ENCODE results near the gene PROS1.

Gene PROS1

DNA sequence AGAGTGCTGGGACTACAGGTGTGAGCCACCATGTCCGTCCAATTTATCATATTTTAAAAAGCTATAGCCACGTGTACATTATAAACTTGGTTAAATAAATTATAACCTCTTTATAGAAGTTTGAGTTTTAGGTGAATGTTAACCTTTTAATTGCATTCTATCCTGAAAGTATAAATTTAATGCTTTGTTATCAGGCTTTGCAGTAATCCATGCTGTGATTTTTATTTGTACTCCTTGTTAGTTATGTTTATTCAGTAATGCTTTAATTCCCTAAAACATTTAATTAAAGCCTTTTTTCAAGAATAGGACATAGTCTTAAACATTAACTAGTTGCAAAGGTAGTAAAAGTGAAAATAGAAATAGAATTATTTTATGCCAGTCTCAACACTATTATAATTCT lies 17.9 kb upstream of the PROS1 start:
- no peak for ATAC-seq
- TF ChIP-seq SNAI2 (CRISPR knock-in tag; IDR thresholded peaks at IDR 0.05) (no peak), RARB (CRISPR knock-in tag; IDR thresholded peaks at IDR 0.05) (no peak), ZFP30 (CRISPR knock-in tag; IDR thresholded peaks at IDR 0.05) (no peak), CSDC2 (CRISPR knock-in tag; IDR thresholded peaks at IDR 0.05) (no peak), ARNTL (CRISPR knock-in tag; IDR thresholded peaks at IDR 0.05; ENCODE audit: borderline replicate concordance, low read depth) (no peak), ZNF8 (CRISPR knock-in tag; IDR thresholded peaks at IDR 0.05) (no peak), BACH2 (CRISPR knock-in tag; IDR thresholded peaks at IDR 0.05; ENCODE audit: borderline replicate concordance) (no peak), TOX (CRISPR knock-in tag; IDR thresholded peaks at IDR 0.05; ENCODE audit: borderline replicate concordance) (no peak), ZNF70 (CRISPR knock-in tag; IDR thresholded peaks at IDR 0.05) (no peak), TCF4 (CRISPR knock-in tag; IDR thresholded peaks at IDR 0.05; ENCODE audit: borderline replicate concordance) (no peak), ZNF565 (CRISPR knock-in tag; conservative IDR thresholded peaks at IDR 0.05; ENCODE audit: low read depth) (no peak), ESRRG (CRISPR knock-in tag; IDR thresholded peaks at IDR 0.05) (no peak), GLIS3 (CRISPR knock-in tag; IDR thresholded peaks at IDR 0.05) (no peak), PATZ1 (CRISPR knock-in tag; IDR thresholded peaks at IDR 0.05; ENCODE audit: borderline replicate concordance) (no peak)
- TF ChIP-seq, protein P1, sequence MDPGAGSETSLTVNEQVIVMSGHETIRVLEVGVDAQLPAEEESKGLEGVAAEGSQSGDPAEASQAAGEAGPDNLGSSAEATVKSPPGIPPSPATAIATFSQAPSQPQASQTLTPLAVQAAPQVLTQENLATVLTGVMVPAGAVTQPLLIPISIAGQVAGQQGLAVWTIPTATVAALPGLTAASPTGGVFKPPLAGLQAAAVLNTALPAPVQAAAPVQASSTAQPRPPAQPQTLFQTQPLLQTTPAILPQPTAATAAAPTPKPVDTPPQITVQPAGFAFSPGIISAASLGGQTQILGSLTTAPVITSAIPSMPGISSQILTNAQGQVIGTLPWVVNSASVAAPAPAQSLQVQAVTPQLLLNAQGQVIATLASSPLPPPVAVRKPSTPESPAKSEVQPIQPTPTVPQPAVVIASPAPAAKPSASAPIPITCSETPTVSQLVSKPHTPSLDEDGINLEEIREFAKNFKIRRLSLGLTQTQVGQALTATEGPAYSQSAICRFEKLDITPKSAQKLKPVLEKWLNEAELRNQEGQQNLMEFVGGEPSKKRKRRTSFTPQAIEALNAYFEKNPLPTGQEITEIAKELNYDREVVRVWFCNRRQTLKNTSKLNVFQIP (CRISPR knock-in tag; IDR thresholded peaks at IDR 0.05; ENCODE audit: borderline replicate concordance, low read depth) = no peak
- TF ChIP-seq, protein P2, sequence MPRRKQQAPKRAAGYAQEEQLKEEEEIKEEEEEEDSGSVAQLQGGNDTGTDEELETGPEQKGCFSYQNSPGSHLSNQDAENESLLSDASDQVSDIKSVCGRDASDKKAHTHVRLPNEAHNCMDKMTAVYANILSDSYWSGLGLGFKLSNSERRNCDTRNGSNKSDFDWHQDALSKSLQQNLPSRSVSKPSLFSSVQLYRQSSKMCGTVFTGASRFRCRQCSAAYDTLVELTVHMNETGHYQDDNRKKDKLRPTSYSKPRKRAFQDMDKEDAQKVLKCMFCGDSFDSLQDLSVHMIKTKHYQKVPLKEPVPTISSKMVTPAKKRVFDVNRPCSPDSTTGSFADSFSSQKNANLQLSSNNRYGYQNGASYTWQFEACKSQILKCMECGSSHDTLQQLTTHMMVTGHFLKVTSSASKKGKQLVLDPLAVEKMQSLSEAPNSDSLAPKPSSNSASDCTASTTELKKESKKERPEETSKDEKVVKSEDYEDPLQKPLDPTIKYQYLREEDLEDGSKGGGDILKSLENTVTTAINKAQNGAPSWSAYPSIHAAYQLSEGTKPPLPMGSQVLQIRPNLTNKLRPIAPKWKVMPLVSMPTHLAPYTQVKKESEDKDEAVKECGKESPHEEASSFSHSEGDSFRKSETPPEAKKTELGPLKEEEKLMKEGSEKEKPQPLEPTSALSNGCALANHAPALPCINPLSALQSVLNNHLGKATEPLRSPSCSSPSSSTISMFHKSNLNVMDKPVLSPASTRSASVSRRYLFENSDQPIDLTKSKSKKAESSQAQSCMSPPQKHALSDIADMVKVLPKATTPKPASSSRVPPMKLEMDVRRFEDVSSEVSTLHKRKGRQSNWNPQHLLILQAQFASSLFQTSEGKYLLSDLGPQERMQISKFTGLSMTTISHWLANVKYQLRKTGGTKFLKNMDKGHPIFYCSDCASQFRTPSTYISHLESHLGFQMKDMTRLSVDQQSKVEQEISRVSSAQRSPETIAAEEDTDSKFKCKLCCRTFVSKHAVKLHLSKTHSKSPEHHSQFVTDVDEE (CRISPR knock-in tag; IDR thresholded peaks at IDR 0.05) = no peak

DNA sequence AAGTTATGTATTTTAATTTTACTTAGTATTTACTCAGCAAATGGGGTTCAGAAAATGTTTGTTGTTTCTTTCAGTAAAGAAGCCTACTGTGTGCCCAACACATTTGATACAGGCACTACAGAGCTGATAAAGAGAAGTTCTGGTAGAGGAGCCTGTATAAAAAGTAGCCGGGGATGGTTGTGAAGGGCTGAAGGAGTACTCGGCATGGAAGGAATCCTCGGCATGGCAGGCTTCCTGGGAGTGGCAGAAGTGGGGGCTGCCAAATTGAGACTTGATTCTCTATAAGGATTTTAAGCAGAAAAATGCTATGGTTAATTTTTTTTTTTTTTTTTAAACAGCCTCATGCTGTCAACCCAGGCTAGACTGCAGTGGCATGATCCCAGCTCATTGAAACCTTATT lies 15.5 kb upstream of the PROS1 start:
- TF ChIP-seq ISL1 (CRISPR knock-in tag; IDR thresholded peaks at IDR 0.05) (no peak), PATZ1 (CRISPR knock-in tag; IDR thresholded peaks at IDR 0.05; ENCODE audit: borderline replicate concordance) (no peak), PPARA (CRISPR knock-in tag; IDR thresholded peaks at IDR 0.05; ENCODE audit: borderline replicate concordance) (no peak), CREB5 (CRISPR knock-in tag; IDR thresholded peaks at IDR 0.05; ENCODE audit: low read depth) (no peak), ZFP3 (CRISPR knock-in tag; IDR thresholded peaks at IDR 0.05) (no peak), RARB (CRISPR knock-in tag; IDR thresholded peaks at IDR 0.05) (no peak), ESRRG (CRISPR knock-in tag; IDR thresholded peaks at IDR 0.05) (no peak), ZNF8 (CRISPR knock-in tag; IDR thresholded peaks at IDR 0.05) (no peak), TOX (CRISPR knock-in tag; IDR thresholded peaks at IDR 0.05; ENCODE audit: borderline replicate concordance) (no peak), BACH2 (CRISPR knock-in tag; IDR thresholded peaks at IDR 0.05; ENCODE audit: borderline replicate concordance) (no peak), ZNF565 (CRISPR knock-in tag; conservative IDR thresholded peaks at IDR 0.05; ENCODE audit: low read depth) (no peak), GLIS3 (CRISPR knock-in tag; IDR thresholded peaks at IDR 0.05) (no peak)
- TF ChIP-seq, protein P2 (CRISPR knock-in tag; IDR thresholded peaks at IDR 0.05) = no peak
- TF ChIP-seq, protein P1 (CRISPR knock-in tag; IDR thresholded peaks at IDR 0.05; ENCODE audit: borderline replicate concordance, low read depth) = no peak
- ATAC-seq = no peak
